OCI-LY3 (cell line): ENCODE results near the gene RAB13.

Experiments
- CTCF ChIP-seq: fragments of 200-600, 300-600 bp; sonication (generic); IDR thresholded peaks from 2 replicates; pipeline ENCODE4 v1.5.1; 2014; ENCODE audit warnings: antibody characterized with exemption, low read length, low read depth
- EZH2phosphoT487 ChIP-seq: fragments of 200-600 bp; shearing (Covaris generic); IDR thresholded peaks from 2 replicates; pipeline ENCODE4 v1.6.1; 2018; ENCODE audit warnings: antibody characterized with exemption, mixed run types, low read depth

DNA sequence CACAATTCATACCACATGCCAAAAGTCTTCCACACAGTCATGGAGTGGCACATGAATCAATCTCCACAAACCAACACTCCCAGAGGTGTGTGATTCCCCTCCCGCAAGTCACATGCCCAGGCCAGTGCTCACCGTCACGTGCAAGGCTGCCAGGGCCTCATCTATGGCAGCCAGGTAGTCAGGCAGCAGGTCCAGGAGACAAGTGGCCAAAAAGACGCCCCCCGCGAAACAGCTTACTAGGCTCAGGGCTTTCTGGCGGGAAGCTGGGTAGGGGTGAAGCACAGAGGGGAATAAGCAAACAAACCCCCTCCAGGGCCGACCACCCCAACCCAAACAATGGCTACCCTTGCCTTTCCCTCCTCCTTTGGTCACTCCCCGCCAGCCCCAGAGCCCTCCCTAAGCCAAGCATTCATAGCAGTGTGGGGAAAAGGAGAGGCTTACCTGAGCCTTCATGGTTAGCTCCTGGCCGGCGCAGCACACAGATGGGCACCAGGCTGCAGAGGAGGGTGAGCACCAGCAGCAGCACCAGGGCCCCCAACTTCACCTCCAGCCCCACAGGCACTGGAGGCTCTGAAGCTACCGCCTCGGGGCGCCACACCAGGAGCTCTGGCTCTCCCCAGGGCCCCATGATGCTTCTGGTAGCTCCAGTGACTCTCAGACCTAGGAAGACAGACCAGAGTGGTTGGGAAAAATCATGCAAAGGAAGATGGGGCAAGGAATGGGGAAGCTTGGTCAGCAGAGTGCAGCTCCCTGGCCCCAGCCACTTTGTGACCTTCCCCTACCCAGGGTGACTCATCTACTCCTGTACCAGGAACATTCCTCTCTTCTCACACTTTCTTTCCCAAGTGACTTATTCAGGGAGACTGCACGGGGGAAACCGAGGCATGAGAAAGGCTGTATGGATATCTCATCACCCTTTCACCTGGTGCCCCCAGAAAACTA, 23.8 kb downstream of the RAB13 start:
- peak; percentile 14; the same call in 1 of the 2 replicates for TF ChIP-seq CTCF
- no peak for TF ChIP-seq EZH2phosphoT487
